SK-N-SH (cell line): ENCODE results near the gene MYPN. TPM values are rescaled to one million over a fixed set of nuclear protein-coding genes. Genes with fewer than 3 reads are reported as not detected.
A peak's percentile ranks its signal among the peaks of the same experiment; 100 is the strongest.
"Not testable (repeated sequence)": the region's sequence is repeated elsewhere in the genome, so short reads cannot be mapped to it uniquely, and the experiment has no call there.

Experiments
- CTCF ChIA-PET: fragments of 300-600, 350-600 bp; formaldehyde crosslinking; extraction: SDS; loops from one replicate; lab custom pipeline; 2021; lab: Yijun Ruan, JAX
- POLR2A ChIA-PET: fragments of 350-600 bp; sonication (Branson Sonifier 250); formaldehyde crosslinking; extraction: SDS; loops from one replicate; lab custom pipeline; 2020; ENCODE audit warnings: antibody characterized with exemption, inconsistent platforms; lab: Yijun Ruan, JAX
- DNase-seq: peaks from one replicate; pipeline ENCODE4 v3.0.0; 2012
- H2AFZ ChIP-seq: fragments of 200-600 bp; sonication (generic); 2 replicates; pipeline ENCODE4 v1.8.1; 2016; ENCODE audit warnings: antibody characterized with exemption, mild to moderate bottlenecking, low read depth
- H3F3A ChIP-seq: fragments of 200-600 bp; sonication (generic); replicated peaks from 2 replicates; pipeline ENCODE3; 2016; ENCODE audit warnings: antibody characterized with exemption, mild to moderate bottlenecking; ENCODE audit not compliant: insufficient read depth
- H3K27ac ChIP-seq, 2 experiments: fragments of 200-500 bp in 1 of 2; fragments of 200-600 bp in 1 of 2; sonication (Bioruptor generic) in 1 of 2; sonication (generic), shearing (Covaris generic) in 1 of 2; 2 replicates each; pipeline versions ENCODE4 v1.5.1 to v1.6.1; 2014 to 2016; ENCODE audit warnings: low read depth in 2 of 2, inconsistent platforms in 1 of 2, low read length in 1 of 2, mild to moderate bottlenecking in 1 of 2, mixed read lengths in 1 of 2
- H3K27me3 ChIP-seq: fragments of 200-600 bp; sonication (generic), shearing (Covaris generic); 2 replicates; pipeline ENCODE4 v1.6.1; 2016; ENCODE audit warnings: mixed run types; ENCODE audit not compliant: insufficient read depth
- H3K36me3 ChIP-seq, 2 experiments: fragments of 200-500 bp in 1 of 2; fragments of 200-600 bp in 1 of 2; sonication (Bioruptor generic) in 1 of 2; sonication (generic) in 1 of 2; replicated peaks in 1 of 2; 2 replicates each; pipeline versions ENCODE3 to v1.5.1; 2014 to 2016; ENCODE audit warnings: low read length in 1 of 2, mild to moderate bottlenecking in 1 of 2; ENCODE audit not compliant: insufficient read depth in 2 of 2, control insufficient read depth in 1 of 2
- H3K4me1 ChIP-seq, 2 experiments: fragments of 200-500 bp in 1 of 2; fragments of 200-600 bp in 1 of 2; sonication (Bioruptor generic) in 1 of 2; sonication (generic), shearing (Covaris generic) in 1 of 2; 2 replicates each; pipeline versions ENCODE4 v1.5.1 to v1.6.1; 2014 to 2016; ENCODE audit warnings: low read depth in 1 of 2, low read length in 1 of 2, mixed run types in 1 of 2; ENCODE audit not compliant: insufficient read depth in 2 of 2, control insufficient read depth in 1 of 2
- H3K4me2 ChIP-seq: fragments of 200-600 bp; sonication (generic), shearing (Covaris generic); 2 replicates; pipeline ENCODE4 v1.6.1; 2017; ENCODE audit warnings: mixed run types
- H3K4me3 ChIP-seq, 2 experiments: fragments of 200-500 bp in 1 of 2; fragments of 200-600 bp in 1 of 2; sonication (Bioruptor generic) in 1 of 2; sonication (generic), shearing (Covaris generic) in 1 of 2; 2 replicates each; pipeline versions ENCODE4 v1.5.1 to v1.8.1; 2014 to 2016; ENCODE audit warnings: low read depth in 2 of 2, inconsistent platforms in 1 of 2, low read length in 1 of 2, mild to moderate bottlenecking in 1 of 2, mixed read lengths in 1 of 2, moderate library complexity in 1 of 2
- H3K79me2 ChIP-seq: fragments of 200-600 bp; sonication (generic); 2 replicates; pipeline ENCODE4 v1.8.1; 2017; ENCODE audit warnings: mild to moderate bottlenecking; ENCODE audit not compliant: insufficient read depth
- H3K9ac ChIP-seq: fragments of 200-600 bp; sonication (generic); 2 replicates; pipeline ENCODE4 v1.6.1; 2017; ENCODE audit warnings: mixed run types
- H3K9me2 ChIP-seq: fragments of 200-600 bp; sonication (generic); 2 replicates; pipeline ENCODE4 v1.6.1; 2017; ENCODE audit warnings: mixed run types
- H3K9me3 ChIP-seq: fragments of 200-600 bp; sonication (generic); 2 replicates; pipeline ENCODE4 v1.6.1; 2017; ENCODE audit warnings: mixed run types, mild to moderate bottlenecking, moderate library complexity
- H4K20me1 ChIP-seq: fragments of 200-600 bp; sonication (generic); 2 replicates; pipeline ENCODE4 v1.6.1; 2017; ENCODE audit warnings: mild to moderate bottlenecking, mixed run types; ENCODE audit not compliant: insufficient read depth
- CHD2 ChIP-seq: fragments of 150-350 bp; IDR thresholded peaks from 2 replicates; pipeline ENCODE4 v1.6.1; 2018; ENCODE audit warnings: low read length; ENCODE audit not compliant: partially characterized antibody
- EP300 ChIP-seq, 2 experiments: IDR thresholded peaks; 2 replicates each; pipeline versions ENCODE4 v1.4.0 to v1.6.1; 2012; ENCODE audit warnings: borderline replicate concordance in 1 of 2, low read depth in 1 of 2, low read length in 1 of 2
- EZH2phosphoT487 ChIP-seq: fragments of 200-600 bp; sonication (generic); IDR thresholded peaks from 2 replicates; pipeline ENCODE4 v1.6.1; 2017; ENCODE audit warnings: low read depth, mixed run types, mild to moderate bottlenecking, antibody characterized with exemption, moderate library complexity, borderline replicate concordance
- FOXJ3 ChIP-seq: sonication (generic); formaldehyde crosslinking; IDR thresholded peaks from 2 replicates; pipeline ENCODE4 v1.5.1; 2020; ENCODE audit warnings: mild to moderate bottlenecking, missing genetic modification reagents
- IRF3 ChIP-seq: fragments of 150-350 bp; IDR thresholded peaks from 2 replicates; pipeline ENCODE4 v1.6.1; 2016; ENCODE audit warnings: mild to moderate bottlenecking, low read depth, low read length
- MAX ChIP-seq: IDR thresholded peaks from 2 replicates; pipeline ENCODE4 v1.4.0; 2012; ENCODE audit warnings: low read depth
- MEF2A ChIP-seq: IDR thresholded peaks from 2 replicates; pipeline ENCODE4 v1.4.0; 2012; ENCODE audit warnings: low read depth, borderline replicate concordance
- MXI1 ChIP-seq: IDR thresholded peaks from 2 replicates; pipeline ENCODE4 v1.6.1; 2012; ENCODE audit warnings: mild to moderate bottlenecking, low read depth, low read length, improper control_type of control experiment
- NFIC ChIP-seq: IDR thresholded peaks from 2 replicates; pipeline ENCODE4 v1.4.0; 2012; ENCODE audit warnings: borderline replicate concordance
- POLR2AphosphoS5 ChIP-seq: IDR thresholded peaks from 2 replicates; pipeline ENCODE4 v1.6.1; 2012; ENCODE audit warnings: low read depth, low read length
- RCOR1 ChIP-seq: fragments of 150-350 bp; IDR thresholded peaks from 2 replicates; pipeline ENCODE4 v1.6.1; 2017; ENCODE audit warnings: antibody characterized with exemption, low read length
- RFX5 ChIP-seq: IDR thresholded peaks from 2 replicates; pipeline ENCODE4 v1.6.1; 2012; ENCODE audit warnings: mild to moderate bottlenecking, improper control_type of control experiment, low read length
- SIN3A ChIP-seq: IDR thresholded peaks from 2 replicates; pipeline ENCODE4 v1.6.1; 2012; ENCODE audit warnings: low read depth, mild to moderate bottlenecking, low read length, moderate library complexity, borderline replicate concordance
- TAF1 ChIP-seq: IDR thresholded peaks from 2 replicates; pipeline ENCODE4 v1.6.1; 2012; ENCODE audit warnings: low read depth, mild to moderate bottlenecking, low read length, moderate library complexity, borderline replicate concordance
- TEAD4 ChIP-seq: IDR thresholded peaks from 2 replicates; pipeline ENCODE4 v1.4.0; 2012; ENCODE audit warnings: mild to moderate bottlenecking, borderline replicate concordance; ENCODE audit not compliant: insufficient read depth
- USF2 ChIP-seq: fragments of 150-350 bp; IDR thresholded peaks from 2 replicates; pipeline ENCODE4 v1.6.1; 2017; ENCODE audit warnings: antibody characterized with exemption, low read length, low read depth, borderline replicate concordance
- ZBTB33 ChIP-seq: IDR thresholded peaks from 2 replicates; pipeline ENCODE4 v1.4.0; 2012; ENCODE audit warnings: low read depth, borderline replicate concordance
- WGBS: methylation state at CpG from one replicate; pipeline ENCODE4 v1.1.6; 2017; ENCODE audit warnings: low lambda C conversion rate; 5-methylcytosine and 5-hydroxymethylcytosine counted together
- polyA plus RNA-seq, 3 experiments: library from polyadenylated mRNA; depleted of rRNA; stranded (reverse); fragments of >200 nt; gene quantifications; 2 replicates each; pipeline ENCODE4 v1.2.3, GENCODE V29; 2012

The MYPN gene
- polyA plus RNA-seq, 1 of the 3 experiments (the other 2 are of a cell fraction): 0.43 TPM

GRCh38 chr10:68075550-68076004 is 33.7 kb upstream of the MYPN start:
- CTCF ChIA-PET: no interaction called here
- peak overlapping the region in 1 of 2 experiments; percentile 29; a peak in 2 of 4 replicates for H3K4me3 ChIP-seq
- peaks cover 0 to 12% of the 10 kb centered on the region in 2 experiments; a peak in 3 of 4 replicates for H3K4me1 ChIP-seq

GRCh38 chr10:68076081-68076480 is 33.2 kb upstream of the MYPN start:
- Histone ChIP-seq H3K36me3 (peaks cover 6 to 19% of the 10 kb centered on the region in 2 experiments), H4K20me1 (peaks cover 28% of the 10 kb centered on the region), H3K4me1 (peaks cover 0 to 12% of the 10 kb centered on the region in 2 experiments; a peak in 3 of 4 replicates), H3K79me2 (peaks cover 40% of the 10 kb centered on the region), H3F3A (peaks cover 11% of the 10 kb centered on the region)
- POLR2A ChIA-PET, CTCF ChIA-PET, DNase-seq, H3K27me3 ChIP-seq, H3K27ac ChIP-seq, H3K9ac ChIP-seq, H3K4me2 ChIP-seq, H2AFZ ChIP-seq, H3K9me3 ChIP-seq, H3K4me3 ChIP-seq, H3K9me2 ChIP-seq: not testable (repeated sequence)
- WGBS: 96% methylated on average over 15 of the region's 15 CpGs

More at GRCh38 chr10:68075550-68076004, 33.7 kb upstream of the MYPN start:
- Histone ChIP-seq H3K27me3 (no peaks in the 10 kb centered on the region), H3K36me3 (peaks cover 11 to 23% of the 10 kb centered on the region in 2 experiments), H3K79me2 (peaks cover 45% of the 10 kb centered on the region), H3K9ac (peak overlapping the region; percentile 40; the same call in 1 of the 2 replicates), H2AFZ (peak overlapping the region; percentile 100), H3K4me2 (peak overlapping the region; percentile 54; the same call in 1 of the 2 replicates), H3K9me2 (no peaks in the 10 kb centered on the region), H4K20me1 (peaks cover 32% of the 10 kb centered on the region), H3F3A (peaks cover 11% of the 10 kb centered on the region), H3K9me3 (no peaks in the 10 kb centered on the region), H3K27ac (peak overlapping the region; percentile 76 to 99)
- no peak for DNase-seq
- TF ChIP-seq MEF2A (no peak), POLR2AphosphoS5 (no peak), RFX5 (no peak), EZH2phosphoT487 (no peak), MXI1 (no peak), MAX (no peak), CHD2 (no peak), SIN3A (no peak), TEAD4 (no peak), RCOR1 (no peak), EP300 (IDR thresholded peaks at IDR 0.05; ENCODE audit: borderline replicate concordance in 1 of 2, low read depth in 1 of 2, low read length in 1 of 2) (no peak), TAF1 (no peak), ZBTB33 (no peak), NFIC (no peak), IRF3 (no peak), FOXJ3 (CRISPR knock-in tag) (no peak), USF2 (no peak)
- POLR2A ChIA-PET: no interaction called here
- WGBS: 33% methylated on average over 3 of the region's 3 CpGs
